Measurements from ENCODE around the gene PRELID1. TPM values are rescaled to one million over a fixed set of nuclear protein-coding genes. Genes with fewer than 3 reads are reported as not detected.
A peak's percentile ranks its signal among the peaks of the same experiment; 100 is the strongest.

Gene PRELID1
- total RNA-seq, 3 donors from 2014 or later (not counting 1 experiment from before 2014, with no cell fraction given): 76.6 to 99.3 (median 91.6) TPM

DNA sequence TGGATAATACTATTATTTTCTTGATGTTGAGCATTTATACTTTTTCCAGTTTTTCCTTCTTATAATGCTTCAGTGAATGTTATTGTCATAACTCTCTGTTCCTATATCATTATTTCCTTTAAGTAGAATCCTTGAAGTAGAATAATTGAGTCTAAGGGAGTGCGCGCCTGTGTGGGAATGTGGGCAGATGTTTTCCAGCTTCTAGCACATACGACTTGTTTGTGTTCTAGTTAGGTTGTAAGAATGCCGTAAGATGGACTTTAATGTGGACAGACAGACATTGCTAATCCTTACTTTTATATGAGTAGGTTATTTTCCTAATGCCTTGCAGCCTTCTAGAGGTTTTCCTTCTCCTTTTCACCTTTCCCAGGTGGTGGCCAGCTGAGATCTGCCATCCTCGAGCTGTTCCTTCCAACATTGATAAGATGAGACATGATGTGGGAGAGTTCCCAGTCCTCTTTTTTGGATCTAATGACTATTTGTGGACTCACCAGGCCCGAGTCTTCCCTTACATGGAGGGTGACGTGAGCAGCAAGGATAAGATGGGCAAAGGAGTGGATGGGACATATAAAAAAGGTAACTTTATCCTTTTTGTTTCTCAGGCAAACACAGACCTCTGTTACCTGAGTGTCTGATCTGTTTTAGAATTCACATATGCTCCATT is 34.2 kb upstream of the PRELID1 start:
- Histone ChIP-seq H3K36me3 (ENCODE audit: control insufficient read depth, insufficient read depth, low read length) (peaks cover 79% of the 10 kb centered on the region), H3K27ac (ENCODE audit: low read length) (no peak overlapping the region), H3K4me3 (ENCODE audit: low read length) (no peak overlapping the region), H3K9me3 (ENCODE audit: control insufficient read depth, insufficient read depth, low read length) (no peaks in the 10 kb centered on the region), H3K4me1 (ENCODE audit: control insufficient read depth, insufficient read depth, low read length) (no peaks in the 10 kb centered on the region), H3K27me3 (ENCODE audit: control insufficient read depth, insufficient read depth, low read length) (no peaks in the 10 kb centered on the region)
- intact Hi-C loops (cut with micrococcal nuclease): no loop called here
- 98% methylated on average over 6 of the region's 7 CpGs for WGBS (ENCODE audit: insufficient coverage)
- H3K36me3 Mint-ChIP-seq: no peaks in the 10 kb centered on the region
- H3K4me1 Mint-ChIP-seq: no peaks in the 10 kb centered on the region
- H3K4me3 Mint-ChIP-seq: no peak overlapping the region
- ATAC-seq (no peak), DNase-seq (no peak)
- H3K27ac Mint-ChIP-seq: no peak overlapping the region
- no peaks in the 10 kb centered on the region for H3K9me3 Mint-ChIP-seq
- H3K27me3 Mint-ChIP-seq (ENCODE audit: low read depth in 2 of 2): no peaks in the 10 kb centered on the region
- TF ChIP-seq, protein P1, sequence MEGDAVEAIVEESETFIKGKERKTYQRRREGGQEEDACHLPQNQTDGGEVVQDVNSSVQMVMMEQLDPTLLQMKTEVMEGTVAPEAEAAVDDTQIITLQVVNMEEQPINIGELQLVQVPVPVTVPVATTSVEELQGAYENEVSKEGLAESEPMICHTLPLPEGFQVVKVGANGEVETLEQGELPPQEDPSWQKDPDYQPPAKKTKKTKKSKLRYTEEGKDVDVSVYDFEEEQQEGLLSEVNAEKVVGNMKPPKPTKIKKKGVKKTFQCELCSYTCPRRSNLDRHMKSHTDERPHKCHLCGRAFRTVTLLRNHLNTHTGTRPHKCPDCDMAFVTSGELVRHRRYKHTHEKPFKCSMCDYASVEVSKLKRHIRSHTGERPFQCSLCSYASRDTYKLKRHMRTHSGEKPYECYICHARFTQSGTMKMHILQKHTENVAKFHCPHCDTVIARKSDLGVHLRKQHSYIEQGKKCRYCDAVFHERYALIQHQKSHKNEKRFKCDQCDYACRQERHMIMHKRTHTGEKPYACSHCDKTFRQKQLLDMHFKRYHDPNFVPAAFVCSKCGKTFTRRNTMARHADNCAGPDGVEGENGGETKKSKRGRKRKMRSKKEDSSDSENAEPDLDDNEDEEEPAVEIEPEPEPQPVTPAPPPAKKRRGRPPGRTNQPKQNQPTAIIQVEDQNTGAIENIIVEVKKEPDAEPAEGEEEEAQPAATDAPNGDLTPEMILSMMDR (IDR thresholded peaks at IDR 0.05): no peak

DNA sequence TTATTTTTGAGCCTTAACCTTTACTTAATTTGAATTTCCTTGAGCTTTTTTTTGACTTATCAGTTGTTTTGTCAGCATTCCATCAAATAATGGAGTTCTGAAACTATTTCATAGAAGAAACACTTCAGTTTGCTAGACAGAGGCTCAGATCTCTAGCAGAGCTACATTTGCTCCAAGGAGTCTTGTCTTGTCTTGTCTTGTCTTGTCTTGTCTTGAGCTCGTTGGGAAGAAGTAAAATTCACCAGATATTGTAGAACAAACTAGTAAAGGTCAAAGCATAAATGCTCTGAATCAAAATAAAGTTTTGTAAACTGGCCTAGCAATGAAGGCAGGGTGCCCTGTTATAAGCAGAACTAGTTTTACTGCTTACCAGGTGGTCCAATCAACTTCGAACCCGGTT is 33.6 kb upstream of the PRELID1 start:
- no peaks in the 10 kb centered on the region for H3K4me1 Mint-ChIP-seq
- H3K4me3 Mint-ChIP-seq: no peak overlapping the region
- H3K9me3 Mint-ChIP-seq: no peaks in the 10 kb centered on the region
- no peaks in the 10 kb centered on the region for H3K4me1 ChIP-seq (ENCODE audit: control insufficient read depth, insufficient read depth, low read length)
- no peaks in the 10 kb centered on the region for H3K36me3 Mint-ChIP-seq
- peak overlapping the region in 1 of 2 donors; percentile 38 for H3K27ac Mint-ChIP-seq
- TF ChIP-seq, protein P1 (IDR thresholded peaks at IDR 0.05): no peak
- no peaks in the 10 kb centered on the region for H3K9me3 ChIP-seq (ENCODE audit: control insufficient read depth, insufficient read depth, low read length)
- ATAC-seq (no peak), DNase-seq (no peak)
- H3K27ac ChIP-seq (ENCODE audit: low read length): no peak overlapping the region
- intact Hi-C loops (cut with micrococcal nuclease): no loop called here
- H3K27me3 Mint-ChIP-seq (ENCODE audit: low read depth in 2 of 2): no peaks in the 10 kb centered on the region
- H3K4me3 ChIP-seq (ENCODE audit: low read length): no peak overlapping the region
- peaks cover 81% of the 10 kb centered on the region for H3K36me3 ChIP-seq (ENCODE audit: control insufficient read depth, insufficient read depth, low read length)
- 100% methylated on average over 3 of the region's 3 CpGs for WGBS (ENCODE audit: insufficient coverage)
- no peaks in the 10 kb centered on the region for H3K27me3 ChIP-seq (ENCODE audit: control insufficient read depth, insufficient read depth, low read length)

DNA sequence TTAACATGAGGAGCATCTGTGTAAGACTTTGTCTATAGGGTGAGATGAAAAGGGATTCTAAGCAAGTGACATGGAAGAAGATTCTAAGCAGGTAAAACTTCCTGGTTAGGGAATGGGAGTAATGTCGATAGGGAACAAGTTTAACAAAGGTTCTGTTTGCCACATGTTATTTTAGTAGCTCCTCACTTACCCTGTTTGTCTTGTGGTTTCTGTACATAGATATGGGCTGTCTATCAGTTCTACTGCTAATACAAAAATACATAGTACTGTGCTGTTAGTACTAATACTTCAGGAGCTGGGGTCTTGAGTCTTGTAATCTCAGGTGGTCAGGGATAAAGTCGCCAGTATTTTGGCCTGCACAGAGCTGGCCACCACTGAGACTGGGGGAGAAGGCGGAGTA is 32.9 kb upstream of the PRELID1 start:
- H3K27me3 Mint-ChIP-seq (ENCODE audit: low read depth in 2 of 2): no peaks in the 10 kb centered on the region
- no peak overlapping the region for H3K27ac ChIP-seq (ENCODE audit: low read length)
- no peaks in the 10 kb centered on the region for H3K4me1 ChIP-seq (ENCODE audit: control insufficient read depth, insufficient read depth, low read length)
- intact Hi-C loops (cut with micrococcal nuclease): no loop called here
- no peaks in the 10 kb centered on the region for H3K9me3 ChIP-seq (ENCODE audit: control insufficient read depth, insufficient read depth, low read length)
- no peak overlapping the region for H3K4me3 Mint-ChIP-seq
- DNase-seq (no peak), ATAC-seq (no peak)
- WGBS (ENCODE audit: insufficient coverage): 94% methylated on average over 3 of the region's 3 CpGs
- no peaks in the 10 kb centered on the region for H3K9me3 Mint-ChIP-seq
- no peaks in the 10 kb centered on the region for H3K27me3 ChIP-seq (ENCODE audit: control insufficient read depth, insufficient read depth, low read length)
- peak overlapping the region in 1 of 2 donors; percentile 38 for H3K27ac Mint-ChIP-seq
- H3K36me3 Mint-ChIP-seq: no peaks in the 10 kb centered on the region
- H3K36me3 ChIP-seq (ENCODE audit: control insufficient read depth, insufficient read depth, low read length): peaks cover 77% of the 10 kb centered on the region
- TF ChIP-seq, protein P1 (IDR thresholded peaks at IDR 0.05): no peak
- H3K4me1 Mint-ChIP-seq: no peaks in the 10 kb centered on the region
- H3K4me3 ChIP-seq (ENCODE audit: low read length): no peak overlapping the region

DNA sequence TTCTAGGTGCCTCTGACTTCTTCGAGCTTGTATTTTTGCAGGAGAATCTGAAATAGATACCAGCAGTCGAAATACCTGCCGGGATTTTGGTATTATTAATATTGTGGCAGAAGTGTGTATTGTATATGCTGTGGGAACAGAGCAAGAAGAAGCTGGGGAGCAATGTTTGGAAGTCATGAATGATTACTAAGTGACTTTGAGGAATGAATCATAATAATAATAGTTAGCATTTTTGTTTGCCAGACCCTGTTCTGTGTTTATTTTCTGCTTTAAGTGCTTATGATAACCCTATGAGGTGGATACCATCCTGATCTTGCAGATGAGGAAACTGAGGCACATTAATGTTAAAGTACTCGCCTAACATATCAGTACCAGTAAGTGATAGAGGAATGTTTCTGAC is 32.5 kb upstream of the PRELID1 start:
- no peak overlapping the region for H3K4me3 ChIP-seq (ENCODE audit: low read length)
- 99% methylated on average over 4 of the region's 4 CpGs for WGBS (ENCODE audit: insufficient coverage)
- Mint-ChIP-seq H3K9me3 (no peaks in the 10 kb centered on the region), H3K36me3 (no peaks in the 10 kb centered on the region), H3K4me3 (no peak overlapping the region), H3K27me3 (ENCODE audit: low read depth in 2 of 2) (no peaks in the 10 kb centered on the region), H3K4me1 (no peaks in the 10 kb centered on the region), H3K27ac (peak overlapping the region in 1 of 2 donors; percentile 38)
- no peaks in the 10 kb centered on the region for H3K4me1 ChIP-seq (ENCODE audit: control insufficient read depth, insufficient read depth, low read length)
- H3K27ac ChIP-seq (ENCODE audit: low read length): no peak overlapping the region
- H3K9me3 ChIP-seq (ENCODE audit: control insufficient read depth, insufficient read depth, low read length): no peaks in the 10 kb centered on the region
- intact Hi-C loops (cut with micrococcal nuclease): no loop called here
- H3K36me3 ChIP-seq (ENCODE audit: control insufficient read depth, insufficient read depth, low read length): peaks cover 77% of the 10 kb centered on the region
- DNase-seq (no peak), ATAC-seq (no peak)
- TF ChIP-seq, protein P1 (IDR thresholded peaks at IDR 0.05): no peak
- no peaks in the 10 kb centered on the region for H3K27me3 ChIP-seq (ENCODE audit: control insufficient read depth, insufficient read depth, low read length)
